Naive thymus-derived CD8-positive, alpha-beta T cell (primary cell): Measurements from ENCODE around the gene OR2T33. TPM values are rescaled to one million over a fixed set of nuclear protein-coding genes. Genes with fewer than 3 reads are reported as not detected.
"Not testable (repeated sequence)": the region's sequence is repeated elsewhere in the genome, so short reads cannot be mapped to it uniquely, and the experiment has no call there.

ENCODE experiments used
- ATAC-seq, 2 donors: fragments of 150-1000 bp; cut with Tn5 transposase in 1 of 2; sonication (Bioruptor Pico), chemical (Tn5 transposase) in 1 of 2; 1 replicate in 1 of 2; 2 replicates in 1 of 2; pipeline ENCODE4 v1.10.0; 2021; ENCODE audit warnings: mild to moderate bottlenecking in 2 of 2, moderate library complexity in 2 of 2
- POLR2A ChIA-PET: fragments of 350-600 bp; sonication (Branson Sonifier 250); formaldehyde crosslinking; loops from one replicate; lab custom pipeline; 2021; ENCODE audit warnings: antibody characterized with exemption; lab: Charles Lee
- DNase-seq, 10 donors: peaks; one replicate each; pipeline versions ENCODE4 v3.0.0 to v3.0.0-alpha.2; 2020 to 2022
- H3K27ac Mint-ChIP-seq, 10 donors: one replicate each; pipeline ENCODE4 v1.8.0; 2020 to 2022; ENCODE audit warnings: mild to moderate bottlenecking in 10 of 10, mixed read lengths in 10 of 10, moderate library complexity in 4 of 10, inconsistent platforms in 1 of 10
- H3K27me3 Mint-ChIP-seq, 5 donors: one replicate each; pipeline ENCODE4 v1.8.0; 2021 to 2022; ENCODE audit warnings: mixed read lengths in 5 of 5
- H3K36me3 Mint-ChIP-seq, 3 donors: one replicate each; pipeline ENCODE4 v1.8.0; 2020 to 2022; ENCODE audit warnings: mixed read lengths in 3 of 3, mild to moderate bottlenecking in 2 of 3, inconsistent platforms in 1 of 3
- H3K4me1 Mint-ChIP-seq, 4 donors: one replicate each; pipeline ENCODE4 v1.8.0; 2021 to 2022; ENCODE audit warnings: mixed read lengths in 4 of 4
- H3K4me3 Mint-ChIP-seq, 10 donors: one replicate each; pipeline ENCODE4 v1.8.0; 2020 to 2022; ENCODE audit warnings: mild to moderate bottlenecking in 10 of 10, mixed read lengths in 10 of 10, moderate library complexity in 6 of 10, inconsistent platforms in 1 of 10
- H3K9me3 Mint-ChIP-seq, 9 donors: one replicate each; pipeline ENCODE4 v1.8.0; 2020 to 2022; ENCODE audit warnings: mixed read lengths in 9 of 9, mild to moderate bottlenecking in 3 of 9, inconsistent platforms in 1 of 9, moderate library complexity in 1 of 9
- polyA plus RNA-seq, 3 donors: library from polyadenylated mRNA; unstranded; fragments of 300-500 nt; fragmentation: Illumina TruSeq; gene quantifications; one replicate each; pipeline ENCODE4 v1.2.3, GENCODE V29; 2021
- total RNA-seq, 8 experiments: library from RNA in 2 of 8; stranded (reverse) in 2 of 8; gene quantifications; one replicate each; pipeline ENCODE4 v1.2.3 and lab custom pipeline; 2021 to 2026

Gene OR2T33
- not detected for total RNA-seq
- not detected for polyA plus RNA-seq
- 0 reads per million in 6 experiments for total RNA-seq (lab: John Stamatoyannopoulos, UW)

GRCh38 chr1:248277876-248278275 is at the start of gene OR2T33:
Gene OR2T33 (minus strand): TSS chr1:248277976. CDS start chr1:248273814, 4,162 bp downstream.
- Mint-ChIP-seq H3K9me3 (peaks cover 0 to 4% (median 0%) of the 10 kb centered on the region in 9 donors), H3K4me1 (no peaks in the 10 kb centered on the region), H3K27ac (no peak within 1 kb of the TSS), H3K36me3 (no peaks in the 10 kb centered on the region), H3K4me3 (no peak within 1 kb of the TSS), H3K27me3 (peaks cover 0 to 5% (median 0%) of the 10 kb centered on the region in 5 donors)
- DNase-seq: no peak
- no peak for ATAC-seq
- POLR2A ChIA-PET: no interaction called here

GRCh38 chr1:248324468-248324867 is 46.7 kb upstream of the OR2T33 start, which contains the start of gene OR2M7:
Gene OR2M7 (minus strand): TSS chr1:248324568. CDS start chr1:248324568, 0 bp downstream.
- no peak within 1 kb of the TSS for H3K27ac Mint-ChIP-seq
- POLR2A ChIA-PET: no interaction called here
- H3K36me3 Mint-ChIP-seq: no peaks in the 10 kb centered on the region
- DNase-seq (no peak), ATAC-seq (no peak)
- H3K4me1 Mint-ChIP-seq: no peaks in the 10 kb centered on the region
- no peak within 1 kb of the TSS for H3K4me3 Mint-ChIP-seq
- peaks cover 0 to 8% (median 0%) of the 10 kb centered on the region in 9 donors for H3K9me3 Mint-ChIP-seq
- peaks cover 4 to 29% (median 12%) of the 10 kb centered on the region in 5 donors for H3K27me3 Mint-ChIP-seq

- DNase-seq: no peak
- no peak for ATAC-seq
- no peak overlapping the region for H3K27ac Mint-ChIP-seq
- H3K9me3 Mint-ChIP-seq: peaks cover 12 to 38% (median 28%) of the 10 kb centered on the region in 9 donors
- H3K36me3 Mint-ChIP-seq: peaks cover 0 to 7% (median 0%) of the 10 kb centered on the region in 3 donors
- H3K4me1 Mint-ChIP-seq: no peaks in the 10 kb centered on the region
- H3K4me3 Mint-ChIP-seq: no peak overlapping the region
- H3K27me3 Mint-ChIP-seq: peaks cover 8 to 54% (median 27%) of the 10 kb centered on the region in 5 donors
- POLR2A ChIA-PET: no interaction called here
Observed at GRCh38 chr1:248316796-248317195, 39.0 kb upstream of the OR2T33 start.

GRCh38 chr1:248306740-248307139 is 29.0 kb upstream of the OR2T33 start:
- H3K27ac Mint-ChIP-seq, H3K4me1 Mint-ChIP-seq, H3K36me3 Mint-ChIP-seq, POLR2A ChIA-PET, DNase-seq, ATAC-seq, H3K27me3 Mint-ChIP-seq, H3K4me3 Mint-ChIP-seq, H3K9me3 Mint-ChIP-seq: not testable (repeated sequence)

- Mint-ChIP-seq H3K27ac (no peak overlapping the region), H3K4me3 (no peak overlapping the region), H3K9me3 (peaks cover 0 to 2% (median 0%) of the 10 kb centered on the region in 9 donors), H3K4me1 (peaks cover 0 to 2% (median 0%) of the 10 kb centered on the region in 4 donors), H3K36me3 (no peaks in the 10 kb centered on the region), H3K27me3 (peaks cover 0 to 4% (median 0%) of the 10 kb centered on the region in 5 donors)
- POLR2A ChIA-PET: no interaction called here
- DNase-seq (no peak), ATAC-seq (no peak)
Observed at GRCh38 chr1:248306103-248306502, 28.3 kb upstream of the OR2T33 start.

- POLR2A ChIA-PET, H3K9me3 Mint-ChIP-seq, H3K27me3 Mint-ChIP-seq, H3K4me1 Mint-ChIP-seq, H3K36me3 Mint-ChIP-seq, ATAC-seq, DNase-seq, H3K4me3 Mint-ChIP-seq, H3K27ac Mint-ChIP-seq: not testable (repeated sequence)
Observed at GRCh38 chr1:248305672-248306071, 27.9 kb upstream of the OR2T33 start.

GRCh38 chr1:248303324-248303723 is 25.5 kb upstream of the OR2T33 start, which contains the start of gene OR2T12:
Gene OR2T12 (minus strand): TSS chr1:248303424. CDS start chr1:248295578, 7,846 bp downstream.
- no peak within 1 kb of the TSS for H3K4me3 Mint-ChIP-seq
- H3K27me3 Mint-ChIP-seq: peaks cover 0 to 11% (median 0%) of the 10 kb centered on the region in 5 donors
- ATAC-seq (no peak), DNase-seq (no peak)
- no peak within 1 kb of the TSS for H3K27ac Mint-ChIP-seq
- H3K9me3 Mint-ChIP-seq: peaks cover 0 to 12% (median 2%) of the 10 kb centered on the region in 9 donors
- POLR2A ChIA-PET: no interaction called here
- no peaks in the 10 kb centered on the region for H3K36me3 Mint-ChIP-seq
- H3K4me1 Mint-ChIP-seq: peaks cover 0 to 2% (median 0%) of the 10 kb centered on the region in 4 donors

- peaks cover 0 to 23% (median 7%) of the 10 kb centered on the region in 5 donors for H3K27me3 Mint-ChIP-seq
- no peak for ATAC-seq
Observed at GRCh38 chr1:248288391-248288790, 10.6 kb upstream of the OR2T33 start.

GRCh38 chr1:248273225-248273624 is 4.6 kb downstream of the OR2T33 start:
- H3K4me3 Mint-ChIP-seq, DNase-seq, POLR2A ChIA-PET, H3K27ac Mint-ChIP-seq, H3K27me3 Mint-ChIP-seq, H3K4me1 Mint-ChIP-seq, ATAC-seq, H3K9me3 Mint-ChIP-seq, H3K36me3 Mint-ChIP-seq: not testable (repeated sequence)

More at GRCh38 chr1:248288391-248288790, 10.6 kb upstream of the OR2T33 start:
- no peak for DNase-seq
- H3K4me3 Mint-ChIP-seq: no peak overlapping the region
- peaks cover 0 to 10% (median 4%) of the 10 kb centered on the region in 9 donors for H3K9me3 Mint-ChIP-seq
- POLR2A ChIA-PET: no interaction called here
- H3K27ac Mint-ChIP-seq: no peak overlapping the region
- H3K4me1 Mint-ChIP-seq: no peaks in the 10 kb centered on the region
- peaks cover 0 to 5% (median 0%) of the 10 kb centered on the region in 3 donors for H3K36me3 Mint-ChIP-seq

GRCh38 chr1:248268178-248268577 is 9.6 kb downstream of the OR2T33 start:
- POLR2A ChIA-PET: no interaction called here
- DNase-seq (no peak), ATAC-seq (no peak)
- Mint-ChIP-seq H3K4me3 (no peak overlapping the region), H3K36me3 (peaks cover 0 to 6% (median 0%) of the 10 kb centered on the region in 3 donors), H3K27ac (no peak overlapping the region), H3K4me1 (no peaks in the 10 kb centered on the region), H3K27me3 (peaks cover 0 to 8% (median 3%) of the 10 kb centered on the region in 5 donors), H3K9me3 (peaks cover 0 to 18% (median 3%) of the 10 kb centered on the region in 9 donors)

- DNase-seq, H3K4me1 Mint-ChIP-seq, H3K27me3 Mint-ChIP-seq, H3K36me3 Mint-ChIP-seq, H3K27ac Mint-ChIP-seq, POLR2A ChIA-PET, ATAC-seq, H3K4me3 Mint-ChIP-seq: not testable (repeated sequence)
- peaks cover 6 to 31% (median 19%) of the 10 kb centered on the region in 9 donors for H3K9me3 Mint-ChIP-seq
Observed at GRCh38 chr1:248259309-248259708, 18.5 kb downstream of the OR2T33 start.

GRCh38 chr1:248243204-248243603 is 34.6 kb downstream of the OR2T33 start:
- Mint-ChIP-seq H3K9me3 (no peaks in the 10 kb centered on the region), H3K27me3 (peaks cover 12 to 47% (median 14%) of the 10 kb centered on the region in 5 donors), H3K27ac (no peak overlapping the region), H3K4me3 (peak overlapping the region in 4 of 10 donors; percentile 41 to 67 (median 52)), H3K4me1 (peaks cover 2 to 6% (median 3%) of the 10 kb centered on the region in 4 donors), H3K36me3 (no peaks in the 10 kb centered on the region)
- POLR2A ChIA-PET: no interaction called here
- ATAC-seq (peak in 1 of 2 donors; percentile 39), DNase-seq (peak in 6 of 10 donors; percentile 6 to 62 (median 30))

- Mint-ChIP-seq H3K27ac (no peak overlapping the region), H3K36me3 (no peaks in the 10 kb centered on the region), H3K4me3 (no peak overlapping the region), H3K9me3 (peaks cover 0 to 6% (median 0%) of the 10 kb centered on the region in 9 donors), H3K27me3 (peaks cover 8 to 25% (median 15%) of the 10 kb centered on the region in 5 donors), H3K4me1 (peaks cover 2 to 6% (median 3%) of the 10 kb centered on the region in 4 donors)
- DNase-seq: no peak
- POLR2A ChIA-PET: no interaction called here
- no peak for ATAC-seq
Observed at GRCh38 chr1:248239478-248239877, 38.3 kb downstream of the OR2T33 start.
